HepG2 (cell line): ENCODE results near the gene ATAD1. TPM values are rescaled to one million over a fixed set of nuclear protein-coding genes. Genes with fewer than 3 reads are reported as not detected.

Source experiments
- ATAC-seq: fragments of 200-7000 bp; cut with Tn5 transposase; 3 replicates; pipeline ENCODE4 v1.9.1; 2020; ENCODE audit warnings: mild to moderate bottlenecking, moderate library complexity
- BruUV-seq: library from RNA; stranded (reverse); fragments of 400-500 nt; replicated peaks from 2 replicates; lab custom pipeline; 2021; lab: Mats Ljungman, UMichigan
- CTCF ChIA-PET: fragments of 300-600 bp; formaldehyde crosslinking; extraction: SDS; loops from one replicate; lab custom pipeline; 2021; ENCODE audit warnings: low total read pairs, inconsistent platforms, low intra/inter-chr PET ratio; lab: Yijun Ruan, JAX
- POLR2A ChIA-PET: fragments of 350-600 bp; sonication (Branson Sonifier 250); formaldehyde crosslinking; loops from one replicate; lab custom pipeline; 2020; ENCODE audit warnings: antibody characterized with exemption, inconsistent platforms; lab: Yijun Ruan, JAX
- DNase-seq: peaks from one replicate; pipeline ENCODE4 v3.0.0-alpha.2; 2015; ENCODE audit warnings: low spot score
- FAIRE-seq: peaks from 3 replicates; lab custom pipeline; 2011; peaks lifted over from hg19 to GRCh38; lab: Jason Lieb, UNC
- H2AFZ ChIP-seq: one replicate; pipeline ENCODE4 v1.6.1; 2011; ENCODE audit warnings: low read length, inconsistent platforms
- H3K27ac ChIP-seq: fragments of 300-600 bp; 3 replicates; pipeline ENCODE4 v1.8.0; 2011; ENCODE audit warnings: mixed run types, mild to moderate bottlenecking, mixed read lengths, low read length, inconsistent platforms; ENCODE audit not compliant: insufficient read depth; ENCODE audit errors: extremely low read length
- H3K27me3 ChIP-seq, 2 experiments: fragments of 200-600 bp in 1 of 2; 2 replicates in 1 of 2; 3 replicates in 1 of 2; pipeline versions ENCODE4 v1.6.0 to v1.8.0; 2011; ENCODE audit warnings: low read length in 2 of 2, mild to moderate bottlenecking in 2 of 2, moderate library complexity in 2 of 2, inconsistent platforms in 1 of 2; ENCODE audit not compliant: insufficient read depth in 2 of 2, control insufficient read depth in 1 of 2
- H3K36me3 ChIP-seq, 2 experiments: fragments of 200-600 bp in 1 of 2; replicated peaks in 1 of 2; 2 replicates in 1 of 2; 3 replicates in 1 of 2; pipeline versions ENCODE4 v1.5.1 to v1.8.0; 2011; ENCODE audit warnings: low read length in 2 of 2, inconsistent platforms in 1 of 2; ENCODE audit not compliant: insufficient read depth in 2 of 2, control insufficient read depth in 1 of 2
- H3K4me1 ChIP-seq: 2 replicates; pipeline ENCODE4 v1.5.1; 2012; ENCODE audit warnings: low read length, inconsistent platforms; ENCODE audit not compliant: insufficient read depth
- H3K4me2 ChIP-seq: 2 replicates; pipeline ENCODE4 v1.6.0; 2011; ENCODE audit warnings: low read depth, low read length, inconsistent platforms
- H3K4me3 ChIP-seq, 3 experiments: fragments of 200-600 bp in 1 of 3; sonication (generic), shearing (Covaris generic) in 1 of 3; replicated peaks in 1 of 3; 2 replicates each; pipeline ENCODE4 v1.5.1; 2011 to 2016; ENCODE audit warnings: low read length in 3 of 3, inconsistent platforms in 2 of 3, low read depth in 2 of 3, mild to moderate bottlenecking in 2 of 3, control low read depth in 1 of 3, mixed read lengths in 1 of 3; ENCODE audit not compliant: insufficient read depth in 1 of 3
- H3K79me2 ChIP-seq: one replicate; pipeline ENCODE4 v1.6.1; 2011; ENCODE audit warnings: low read length, inconsistent platforms; ENCODE audit not compliant: insufficient read depth
- H3K9ac ChIP-seq: 2 replicates; pipeline ENCODE4 v1.6.0; 2011; ENCODE audit warnings: mild to moderate bottlenecking, low read depth, low read length, inconsistent platforms; ENCODE audit not compliant: insufficient read depth
- H3K9me3 ChIP-seq: 2 replicates; pipeline ENCODE4 v1.5.1; 2012; ENCODE audit warnings: mild to moderate bottlenecking, low read length
- H4K20me1 ChIP-seq: 2 replicates; pipeline ENCODE4 v1.6.0; 2011; ENCODE audit warnings: inconsistent platforms, mild to moderate bottlenecking, low read length, moderate library complexity; ENCODE audit not compliant: insufficient read depth
- BRF2 ChIP-seq: sonication (generic); formaldehyde crosslinking; IDR thresholded peaks from 2 replicates; pipeline ENCODE4 v1.8.1; 2022; ENCODE audit warnings: mild to moderate bottlenecking, missing genetic modification reagents
- CEBPB ChIP-seq: IDR thresholded peaks from 2 replicates; pipeline ENCODE4 v1.6.1; 2011; ENCODE audit warnings: low read depth, low read length, improper control_type of control experiment, borderline replicate concordance
- ZNF790 ChIP-seq: sonication (generic); formaldehyde crosslinking; IDR thresholded peaks from 2 replicates; pipeline ENCODE4 v1.8.0; 2022; ENCODE audit warnings: missing genetic modification reagents, mild to moderate bottlenecking, borderline replicate concordance
- ZUFSP ChIP-seq: sonication (generic); formaldehyde crosslinking; IDR thresholded peaks from 2 replicates; pipeline ENCODE4 v1.9.0; 2021; ENCODE audit warnings: missing genetic modification reagents, mild to moderate bottlenecking, borderline replicate concordance
- WGBS: methylation state at CpG from one replicate; pipeline ENCODE4 v1.1.6; 2017; ENCODE audit warnings: low lambda C conversion rate; 5-methylcytosine and 5-hydroxymethylcytosine counted together
- in situ Hi-C: cut with HindIII; loops from 2 replicates; pipeline ENCODE4 v1.10.0; 2017; ENCODE audit warnings: low pct_unique_long_range_greater_than_20kb; ENCODE audit not compliant: extremely low pct_ligation_motif_present
- intact Hi-C: fragments of 100-400 bp; cut with micrococcal nuclease; formaldehyde crosslinking; loops from one replicate; pipeline ENCODE4 v1.10.0; 2022; ENCODE audit not compliant: unreplicated experiment
- polyA plus RNA-seq, 8 experiments: library from polyadenylated mRNA; depleted of rRNA in 3 of 8; stranded (reverse) in 7 of 8; unstranded in 1 of 8; fragments of >200 nt; fragmentation: Illumina TruSeq in 4 of 8; extraction: Trizol in 4 of 8; gene quantifications; 2 replicates each; pipeline versions ENCODE4 v1.2.1 to v1.2.3, GENCODE V29; 2011 to 2016; ENCODE audit warnings: low read depth in 4 of 8, missing spikeins in 1 of 8, mixed read lengths in 1 of 8; ENCODE audit not compliant: insufficient read depth in 1 of 8
- total RNA-seq, 5 experiments: library from RNA; depleted of rRNA; stranded (reverse); fragments of >200 nt; fragmentation: Illumina TruSeq; extraction: Trizol; gene quantifications; 2 replicates each; pipeline ENCODE4 v1.2.3, GENCODE V29; 2016; ENCODE audit warnings: low read depth in 1 of 5

The ATAD1 gene
- total and polyA plus RNA-seq, 2 of the 13 experiments (the other 11 are each of a cell fraction or from before 2014, with no cell fraction given), result 14.9 to 28.2 TPM

GRCh38 chr10:87816163-87816897, 1.7 kb downstream of the ATAD1 start:
- no peak overlapping the region for H2AFZ ChIP-seq
- intact Hi-C loops, result no loop called here

More at GRCh38 chr10:87816163-87816897, 1.7 kb downstream of the ATAD1 start:
- WGBS, result 25% methylated on average over 9 of the region's 9 CpGs
- H3K9me3 ChIP-seq, result no peaks in the 10 kb centered on the region
- peaks cover 20% of the 10 kb centered on the region; the same call in 1 of the 2 replicates for H4K20me1 ChIP-seq
- peak overlapping the region; percentile 76 to 85 (median 78); a peak in 5 of 6 replicates for H3K4me3 ChIP-seq
- ChIA-PET POLR2A (no interaction called here), CTCF (no interaction called here)
- no peaks in the 10 kb centered on the region; a peak in 1 of 5 replicates for H3K27me3 ChIP-seq
- peaks cover 32% of the 10 kb centered on the region for H3K4me1 ChIP-seq
- H3K36me3 ChIP-seq, result peaks cover 2 to 13% of the 10 kb centered on the region in 2 experiments; a peak in 2 of 5 replicates
- peak overlapping the region; percentile 90 for H3K9ac ChIP-seq
- peak overlapping the region; percentile 89 for H3K27ac ChIP-seq
- BruUV-seq, result no TSS peak
- peak overlapping the region; percentile 94 for H3K4me2 ChIP-seq
- ATAC-seq (no peak), FAIRE-seq (no peak), DNase-seq (no peak)
- H3K79me2 ChIP-seq, result peaks cover 59% of the 10 kb centered on the region
- no peak for TF ChIP-seq ZUFSP (CRISPR knock-in tag)
- TF ChIP-seq BRF2 (CRISPR knock-in tag), result no peak
- no peak for TF ChIP-seq ZNF790 (CRISPR knock-in tag)
- TF ChIP-seq CEBPB, result 0 out of 2 replicates have a peak, but pooled peaks have one; percentile 23
- in situ Hi-C loops, result no loop called here
